Stimulated activated CD4-positive, alpha-beta T cell treated with anti-CD3 and anti-CD28 coated beads, Interleukin-15, amount 100 ng/mL, for 24 hours (primary cell): Measurements from ENCODE around the gene LOC101059915.
A peak's percentile ranks its signal among the peaks of the same experiment; 100 is the strongest.
"Not testable (repeated sequence)": the region's sequence is repeated elsewhere in the genome, so short reads cannot be mapped to it uniquely, and the experiment has no call there.

Experiments
- DNase-seq: peaks from one replicate; pipeline ENCODE4 v3.0.0-alpha.2; 2020

The LOC101059915 gene

DNA sequence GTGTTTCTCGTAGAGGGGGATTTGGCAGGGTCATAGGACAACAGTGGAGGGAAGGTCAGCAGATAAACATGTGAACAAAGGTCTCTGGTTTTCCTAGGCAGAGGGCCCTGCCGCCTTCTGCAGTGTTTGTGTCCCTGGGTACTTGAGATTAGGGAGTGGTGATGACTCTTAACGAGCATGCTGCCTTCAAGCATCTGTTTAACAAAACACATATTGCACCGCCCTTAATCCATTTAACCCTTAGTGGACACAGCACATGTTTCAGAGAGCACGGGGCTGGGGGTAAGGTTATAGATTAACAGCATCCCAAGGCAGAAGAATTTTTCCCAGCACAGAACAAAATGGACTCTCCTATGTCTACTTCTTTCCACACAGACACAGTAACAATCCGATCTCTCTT lies 22.9 kb upstream of the LOC101059915 start:
- DNase-seq = not testable (repeated sequence)

DNA sequence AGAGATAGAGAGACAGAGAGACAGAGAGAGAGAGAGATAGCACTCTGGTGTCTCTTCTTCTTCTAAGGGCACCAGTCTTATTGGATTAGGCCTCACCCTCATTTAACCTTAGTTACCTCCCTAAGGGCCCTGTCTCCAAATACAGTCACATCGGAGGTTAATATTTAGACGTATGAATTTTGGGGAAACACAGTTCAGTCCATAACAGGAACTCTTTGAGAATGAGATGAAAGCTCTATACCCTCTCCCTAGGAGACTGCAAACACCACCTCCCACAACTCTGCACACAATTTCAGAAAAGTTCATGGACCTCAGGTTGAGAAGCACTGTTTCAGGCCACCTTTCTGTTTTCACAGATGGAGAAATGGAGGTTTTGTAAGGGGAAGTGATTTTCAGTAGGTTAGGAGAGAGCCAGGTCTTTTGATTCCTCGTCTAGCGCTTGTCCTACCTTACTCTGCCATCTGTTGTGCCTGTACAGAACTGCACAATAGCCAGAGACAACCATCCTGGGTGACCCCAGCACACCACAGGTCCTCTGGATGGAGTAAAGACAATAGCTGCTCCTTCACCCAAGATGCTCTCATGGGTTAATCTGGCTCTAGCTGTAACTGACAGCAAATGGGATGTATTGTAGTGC lies 16.9 kb upstream of the LOC101059915 start:
- peak; percentile 28 for DNase-seq

DNA sequence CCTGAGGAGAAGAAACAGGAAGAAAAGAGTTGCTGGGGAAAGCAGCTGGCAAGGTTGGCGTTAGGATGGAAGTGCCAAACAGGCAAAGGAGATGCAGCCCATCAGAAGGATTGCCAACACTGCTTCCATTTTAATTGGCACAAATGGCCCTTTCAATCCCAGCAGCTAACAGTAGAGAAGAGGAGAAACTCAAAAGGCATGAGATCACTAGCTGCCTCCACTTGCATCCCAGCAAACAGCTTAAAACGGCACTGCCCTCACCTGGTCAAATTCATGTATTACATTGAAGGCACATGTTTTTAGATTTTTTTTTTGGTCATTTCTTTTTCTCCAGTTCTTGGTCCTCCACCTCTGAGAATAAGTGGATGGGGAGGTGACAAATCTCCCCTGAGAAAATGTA lies 14.9 kb upstream of the LOC101059915 start:
- peak; percentile 68 for DNase-seq

DNA sequence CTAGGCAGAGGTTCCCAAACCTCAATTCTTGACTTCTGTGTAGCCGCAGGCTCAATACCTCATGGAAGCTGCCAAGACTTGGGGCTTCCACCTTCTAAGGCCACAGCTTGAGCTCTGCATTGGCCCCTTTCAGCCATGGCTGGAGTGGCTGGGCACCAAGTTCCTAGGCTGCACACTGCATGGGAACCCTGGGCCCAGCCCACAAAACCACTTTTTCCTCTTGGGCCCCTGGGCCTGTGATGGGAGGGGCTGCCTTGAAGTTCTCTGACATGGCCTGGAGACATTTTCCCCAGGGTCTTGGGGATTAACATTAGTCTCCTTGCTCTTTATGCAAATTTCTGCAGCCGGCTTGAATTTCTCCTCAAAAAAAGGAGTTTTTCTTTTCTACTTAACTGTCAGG lies 14.0 kb upstream of the LOC101059915 start:
- no peak for DNase-seq

DNA sequence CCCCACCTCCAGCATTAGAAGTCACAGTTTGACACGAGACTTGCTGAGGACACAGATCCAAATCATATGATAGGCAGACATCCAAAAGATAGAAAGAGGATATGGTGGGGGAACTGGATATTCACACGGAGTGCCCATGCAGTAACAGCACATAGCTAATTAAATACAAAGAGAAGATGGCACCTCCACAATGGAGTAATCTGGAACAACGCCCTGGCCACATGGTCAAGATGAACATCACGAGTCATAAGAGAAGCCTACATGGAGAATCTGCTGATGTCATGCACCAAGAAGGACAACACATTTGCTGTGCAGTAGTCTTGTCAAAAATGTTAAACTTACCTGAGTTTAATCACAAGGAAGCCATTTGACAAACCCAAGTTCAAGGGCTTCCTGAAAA lies 10.1 kb upstream of the LOC101059915 start:
- DNase-seq = no peak

DNA sequence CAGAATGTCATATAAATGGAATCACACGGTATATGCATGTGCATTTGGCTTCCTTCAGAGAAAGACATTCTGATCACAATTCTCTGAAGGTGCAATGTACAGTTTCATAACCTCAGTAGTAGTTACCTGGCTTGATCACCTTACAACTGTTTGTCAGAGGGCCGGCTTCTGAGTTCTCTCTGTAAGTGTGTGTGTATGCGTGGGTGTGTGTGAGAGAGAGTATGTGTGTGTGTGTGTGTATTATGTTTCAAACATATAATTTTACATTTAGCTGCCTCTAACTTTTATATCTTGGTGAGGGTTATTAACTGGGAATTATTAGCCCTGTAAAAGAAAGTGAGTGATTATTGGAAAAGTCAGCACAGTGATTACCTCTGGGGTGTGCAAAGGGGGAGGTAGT lies 8.0 kb upstream of the LOC101059915 start:
- no peak for DNase-seq

DNA sequence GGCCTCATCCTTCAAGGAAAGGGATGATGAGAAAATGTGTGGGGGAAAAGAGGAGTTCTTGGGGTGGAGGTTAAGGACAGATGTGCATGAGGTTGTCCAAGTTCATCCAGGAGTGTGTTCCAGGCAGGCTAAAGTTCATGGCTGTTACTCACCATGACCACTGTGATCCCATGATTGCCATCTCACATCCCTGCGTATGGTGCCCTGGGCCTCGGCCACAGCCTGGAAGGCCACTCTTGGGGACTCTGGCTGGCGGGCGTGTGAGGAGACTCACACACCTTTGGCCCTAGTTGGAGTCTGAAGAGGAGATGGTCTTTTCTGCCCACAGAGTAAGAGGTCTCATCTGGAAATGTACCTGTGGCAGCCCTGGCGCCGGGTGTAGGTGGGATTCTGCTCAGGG lies 7.4 kb upstream of the LOC101059915 start:
- DNase-seq = no peak

DNA sequence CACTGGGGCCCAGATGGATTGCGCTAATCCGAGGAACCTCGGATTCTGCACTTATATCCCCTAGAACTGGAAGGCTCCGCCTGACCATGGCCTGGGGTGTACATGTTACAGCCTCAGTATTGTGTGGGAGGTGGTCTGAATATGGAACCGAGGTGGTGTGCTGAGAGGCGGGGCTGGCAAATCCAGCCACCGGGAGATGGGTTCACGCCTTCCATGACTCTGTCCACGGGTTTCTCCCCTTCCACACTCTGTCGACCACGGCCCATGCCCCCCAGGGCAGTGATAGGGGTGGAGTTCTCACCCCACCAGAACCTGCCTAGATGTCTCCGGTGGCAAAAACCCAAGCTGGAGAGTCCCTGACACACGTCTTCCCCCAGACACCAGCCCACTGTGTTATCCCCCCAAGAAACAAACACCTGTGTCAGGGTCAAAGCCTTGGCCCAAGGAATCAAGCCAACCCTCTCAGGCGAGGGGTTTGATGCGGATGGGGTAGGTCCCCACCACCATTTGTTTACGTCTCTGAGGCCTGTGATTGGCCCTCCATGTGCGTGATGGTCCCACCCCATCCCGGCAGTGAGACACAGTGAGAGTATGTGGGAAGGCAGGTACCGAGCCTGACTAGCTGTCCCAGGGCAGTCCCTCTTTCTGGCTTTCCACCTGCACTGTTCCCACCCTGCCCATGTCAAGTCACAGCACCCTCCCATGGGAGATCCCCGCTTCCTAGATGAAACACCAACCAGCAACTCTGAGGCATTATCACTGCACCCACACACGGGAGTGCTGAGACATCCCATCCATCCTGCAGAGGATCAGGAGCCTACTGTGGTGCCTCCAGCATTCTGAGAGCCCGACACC lies 6.6 kb upstream of the LOC101059915 start:
- DNase-seq = no peak

DNA sequence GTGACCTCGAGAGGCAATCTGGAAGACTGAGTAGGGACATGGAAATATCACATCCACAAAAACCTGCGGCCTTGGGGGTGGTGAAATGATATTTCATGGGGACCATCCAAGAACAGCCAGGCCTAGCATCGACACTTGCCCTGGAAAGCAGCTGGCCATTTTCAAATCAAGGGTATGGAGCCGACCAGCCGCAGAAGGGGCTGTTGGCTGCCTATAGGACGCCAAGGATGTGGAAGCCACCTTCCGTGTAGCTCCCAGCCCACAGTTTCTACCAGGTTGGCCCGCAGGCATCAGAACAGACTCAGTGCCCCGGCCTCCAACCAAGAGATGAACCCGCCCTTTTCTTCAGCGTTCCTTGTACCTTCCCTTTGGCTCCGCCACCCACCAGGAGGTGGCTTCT lies 5.4 kb upstream of the LOC101059915 start:
- DNase-seq = no peak

DNA sequence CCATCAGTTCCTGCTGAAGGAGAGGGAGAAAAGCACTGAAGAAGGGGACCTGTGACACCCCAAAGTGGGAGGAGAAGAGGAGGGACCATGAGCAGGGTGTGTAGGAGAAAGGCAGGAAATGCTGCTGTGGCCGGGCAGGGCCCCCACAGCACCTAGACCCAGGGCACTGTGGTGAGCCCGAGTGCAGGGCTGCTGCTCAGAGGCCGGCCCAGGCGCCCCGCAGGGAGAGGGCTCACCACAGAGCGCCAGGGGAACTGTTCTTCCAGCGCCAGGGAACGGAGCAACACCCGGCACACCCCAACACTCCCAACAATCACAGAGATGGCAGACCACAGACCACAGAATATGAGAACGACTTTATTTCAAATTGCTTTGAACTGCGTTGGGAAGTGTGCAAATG lies 4.7 kb upstream of the LOC101059915 start:
- not testable (repeated sequence) for DNase-seq

DNA sequence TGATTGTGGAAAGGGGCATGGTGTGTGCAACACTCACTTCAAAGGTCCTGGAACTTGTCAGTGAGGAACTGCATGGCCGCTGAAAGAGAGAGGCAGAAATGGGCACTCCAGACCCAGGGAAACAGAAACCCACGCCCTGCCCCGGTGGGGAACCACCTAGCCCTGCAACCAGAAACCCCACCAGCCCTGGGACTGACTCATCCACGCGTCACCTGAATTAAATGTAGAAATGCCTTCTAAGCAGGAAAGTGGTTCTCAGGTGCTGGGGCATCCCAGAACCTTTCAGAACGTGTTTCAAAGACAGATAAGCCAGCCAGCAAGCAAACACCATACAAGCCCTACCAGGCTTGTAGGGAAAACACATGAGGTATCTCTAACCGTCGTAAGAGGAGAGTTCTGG lies 4.1 kb upstream of the LOC101059915 start:
- peak; percentile 76 for DNase-seq

DNA sequence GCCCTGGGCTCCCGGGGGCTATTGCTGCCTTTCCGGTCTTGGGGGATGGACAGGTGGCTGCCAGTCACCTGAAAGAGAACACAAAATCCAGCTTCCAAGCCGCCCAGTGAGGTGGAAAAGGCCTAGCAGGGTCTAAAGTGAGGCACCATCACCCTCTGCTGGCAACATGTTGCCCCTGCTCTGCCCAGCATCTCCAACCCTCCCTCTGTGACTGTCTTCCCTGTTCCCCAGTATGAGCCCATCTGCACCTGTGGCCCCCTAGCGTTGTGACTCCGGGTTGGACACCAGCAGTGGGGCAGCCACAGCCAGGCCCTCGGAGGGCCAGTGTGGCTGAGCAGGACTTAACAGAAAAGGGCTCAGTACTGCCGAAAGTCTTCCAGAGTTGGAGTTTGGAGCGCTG lies 3.1 kb upstream of the LOC101059915 start:
- DNase-seq = peak; percentile 30

DNA sequence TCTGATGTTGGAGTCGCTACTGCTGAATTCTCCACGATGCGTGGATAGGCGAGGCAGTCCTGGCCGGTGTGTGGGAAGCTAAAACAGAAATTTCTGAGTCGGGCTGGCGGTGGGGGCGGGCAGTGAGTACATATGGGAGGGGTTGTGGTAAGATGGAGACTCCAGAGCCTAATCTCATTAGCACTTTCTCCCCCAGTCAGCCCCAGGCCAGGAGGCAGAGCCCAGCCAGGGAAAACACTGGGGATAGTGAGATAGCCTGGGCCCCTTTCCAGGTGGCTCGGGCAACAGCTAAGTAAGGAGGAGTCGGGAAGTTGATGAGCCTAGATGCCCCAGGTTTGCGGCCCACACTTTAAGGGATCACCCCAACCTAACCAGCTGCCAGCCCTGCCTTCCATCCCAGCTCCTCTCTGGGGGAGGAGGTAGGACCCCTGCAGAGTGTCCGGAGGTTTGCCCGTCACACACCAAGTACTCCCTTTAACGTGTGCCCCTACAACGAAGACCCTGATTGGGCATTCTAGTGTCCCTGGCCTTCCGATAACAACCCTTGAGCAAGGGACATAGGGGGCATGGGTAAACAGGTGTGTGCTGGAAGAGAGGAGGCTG lies 2.4 kb upstream of the LOC101059915 start:
- no peak for DNase-seq

DNA sequence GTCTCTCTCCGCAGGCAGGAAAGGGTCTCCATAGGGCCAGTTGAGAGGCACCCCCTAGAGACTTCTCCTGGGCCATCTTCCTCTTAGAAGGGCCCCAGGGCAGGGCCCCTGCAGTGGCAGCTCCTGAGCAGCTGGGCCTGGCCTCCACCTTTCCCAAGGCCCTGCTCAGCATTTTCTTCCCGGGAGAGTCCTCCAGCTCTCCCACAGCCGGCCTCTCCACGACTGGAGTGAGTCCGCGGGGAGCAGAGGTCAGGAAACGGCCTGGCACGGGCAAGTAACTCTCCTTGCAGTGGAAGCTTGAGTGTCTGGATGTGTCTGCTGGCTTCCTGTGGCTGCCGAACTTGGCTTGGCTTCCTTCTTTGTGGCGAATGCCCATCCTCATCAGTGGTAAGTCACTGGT lies 1.6 kb upstream of the LOC101059915 start:
- no peak for DNase-seq

DNA sequence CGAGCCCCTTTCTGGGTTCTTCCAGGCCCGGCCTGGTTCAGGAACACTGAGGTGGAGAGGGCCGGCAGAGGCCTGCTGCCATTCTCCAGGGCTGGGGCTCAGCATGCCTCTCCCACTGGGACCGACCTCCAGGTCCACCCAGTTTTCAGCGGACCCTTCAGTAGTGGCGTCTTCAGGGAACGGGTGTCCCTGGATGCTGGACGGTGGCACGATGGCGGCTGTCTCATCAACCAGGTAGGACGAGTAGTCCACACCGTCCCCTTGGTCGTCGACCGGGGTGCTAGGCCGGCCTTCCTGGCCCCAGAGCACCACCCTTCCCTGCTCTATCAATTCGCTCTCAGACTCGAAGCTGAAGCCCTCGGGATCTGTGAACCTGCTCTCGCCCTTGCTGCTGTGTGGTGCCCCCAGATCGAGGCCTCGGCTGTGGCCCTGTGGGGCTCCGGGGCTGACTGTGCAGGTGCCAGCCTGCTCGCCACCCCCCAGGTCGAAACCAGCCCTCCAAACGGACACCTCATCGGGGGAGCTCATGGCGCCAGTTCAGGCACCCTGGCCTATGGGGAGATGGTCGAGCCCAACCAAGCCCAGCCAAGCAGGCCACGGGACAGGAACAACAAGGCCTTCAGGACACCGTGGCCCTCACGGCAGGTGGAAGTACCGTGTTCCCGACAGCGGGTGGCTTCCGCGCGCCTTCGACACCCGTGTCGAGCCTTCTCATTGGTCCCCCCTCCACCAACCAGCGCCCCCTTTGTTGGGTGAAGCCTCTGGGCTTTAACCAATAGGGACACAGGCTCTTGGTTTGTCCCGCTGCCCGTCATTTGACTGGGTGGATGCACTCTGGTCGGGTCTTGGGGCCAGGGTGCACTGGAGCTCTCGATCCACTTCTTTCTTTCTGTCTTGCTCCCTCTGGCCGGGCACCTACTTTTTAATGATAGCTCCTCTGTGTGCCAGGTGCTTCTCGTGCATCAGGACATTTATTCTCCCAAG lies 814 bp upstream of the LOC101059915 start:
- no peak for DNase-seq

DNA sequence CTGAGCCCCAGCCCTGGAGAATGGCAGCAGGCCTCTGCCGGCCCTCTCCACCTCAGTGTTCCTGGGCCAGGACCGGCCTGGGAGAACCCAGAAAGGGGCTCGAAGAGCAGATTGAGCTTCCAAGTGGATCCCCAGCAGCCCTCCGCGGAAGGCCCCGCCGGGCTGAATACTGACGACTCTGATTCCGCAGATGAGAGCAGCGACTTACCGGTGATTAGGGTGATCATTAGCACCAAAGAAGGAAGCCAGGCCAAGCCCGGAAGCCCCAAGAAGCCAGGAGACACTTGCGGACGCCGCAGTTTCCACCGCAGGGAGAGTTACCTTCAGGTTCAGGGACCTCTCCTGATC lies 876 bp downstream of the LOC101059915 start:
- DNase-seq = no peak

DNA sequence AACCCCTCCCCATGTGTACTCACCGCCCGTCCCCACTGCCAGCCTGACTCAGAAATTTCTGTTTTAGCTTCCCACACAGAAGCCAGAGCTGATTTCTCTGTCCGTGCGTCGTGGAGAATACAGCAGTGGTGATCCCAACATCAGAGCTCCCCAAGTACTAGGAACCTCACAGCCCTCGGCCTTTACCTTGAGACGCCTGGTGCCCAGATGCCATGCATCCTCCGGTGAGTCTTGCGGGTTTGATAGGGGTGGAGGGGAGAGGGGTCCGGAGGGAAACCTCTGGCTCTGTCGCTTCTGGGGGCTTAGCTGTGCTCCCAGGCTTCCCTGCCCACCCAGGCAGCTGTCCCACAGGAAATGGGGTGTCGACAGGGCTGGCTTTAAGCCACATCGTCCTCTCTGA lies 2.1 kb downstream of the LOC101059915 start:
- DNase-seq = no peak

DNA sequence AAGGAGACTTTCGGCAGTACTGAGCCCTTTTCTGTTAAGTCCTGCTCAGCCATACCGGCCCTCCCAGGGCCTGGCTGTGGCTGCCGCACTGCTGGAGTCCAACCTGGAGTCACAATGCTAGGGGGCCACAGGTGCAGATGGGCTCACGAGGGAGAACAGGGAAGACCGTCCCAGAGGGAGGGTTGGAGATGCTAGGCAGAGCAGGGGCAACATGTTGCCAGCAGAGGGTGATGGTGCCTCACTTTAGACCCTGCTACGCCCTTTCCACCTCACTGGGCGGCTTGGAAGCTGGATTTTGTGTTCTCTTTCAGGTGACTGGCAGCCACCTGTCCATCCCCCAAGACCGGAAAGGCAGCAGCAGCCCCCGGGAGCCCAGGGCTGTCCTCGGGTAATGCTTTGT lies 2.6 kb downstream of the LOC101059915 start:
- DNase-seq = peak; percentile 46

DNA sequence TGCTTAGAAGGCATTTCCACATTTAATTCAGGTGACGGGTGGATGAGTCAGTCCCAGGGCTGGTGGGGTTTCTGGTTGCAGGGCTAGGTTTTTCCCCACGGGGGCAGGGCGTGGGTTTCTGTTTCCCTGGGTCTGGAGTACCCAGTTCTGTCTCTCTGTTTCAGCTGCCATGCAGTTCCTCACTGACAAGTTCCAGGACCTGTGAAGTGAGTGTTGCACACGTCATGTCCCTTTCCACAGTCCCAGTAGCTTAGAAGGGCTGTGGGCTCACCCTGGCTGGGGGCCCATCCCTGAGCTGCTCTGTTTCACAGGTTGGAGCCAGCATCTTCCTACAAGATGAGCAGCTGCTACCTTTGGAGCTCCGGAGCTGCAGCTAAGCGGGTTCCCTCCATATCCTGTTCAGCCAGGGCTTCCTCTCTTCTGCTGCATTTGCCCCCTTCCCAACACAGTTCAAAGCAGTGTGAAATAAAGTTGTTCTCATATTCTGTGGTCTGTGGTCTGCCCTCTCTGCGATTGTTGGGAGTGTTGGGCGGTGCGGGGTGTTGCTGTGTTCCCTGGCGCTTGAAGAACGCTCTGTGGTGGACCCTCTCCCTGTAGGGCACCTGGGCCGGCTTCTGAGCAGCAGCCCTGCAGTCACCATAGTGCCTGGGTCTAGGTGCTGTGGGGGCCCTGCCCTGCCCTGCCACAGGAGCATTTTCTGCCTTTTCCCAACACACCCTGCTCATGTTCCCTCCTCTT lies 3.9 kb downstream of the LOC101059915 start:
- peak; percentile 81 for DNase-seq

DNA sequence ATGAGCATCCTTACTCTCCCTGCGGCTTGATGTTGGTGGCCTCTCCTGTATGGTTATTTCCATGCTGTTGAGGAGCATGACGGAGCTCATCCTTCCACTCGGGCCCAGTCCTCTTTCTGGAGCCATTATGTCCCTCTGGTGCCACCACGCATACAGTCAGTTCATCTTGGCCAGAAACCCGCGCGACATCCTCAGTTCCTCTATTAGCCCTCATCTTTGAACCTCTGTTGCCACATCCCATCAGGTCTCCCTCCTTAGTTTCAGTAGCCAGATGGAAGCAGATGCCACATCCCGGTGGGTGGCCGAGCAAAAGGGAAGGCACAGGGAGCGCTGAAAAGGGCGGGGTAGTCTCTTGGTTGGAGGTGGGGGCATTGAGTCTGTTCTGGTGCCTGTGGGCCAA lies 4.6 kb downstream of the LOC101059915 start:
- DNase-seq = no peak

DNA sequence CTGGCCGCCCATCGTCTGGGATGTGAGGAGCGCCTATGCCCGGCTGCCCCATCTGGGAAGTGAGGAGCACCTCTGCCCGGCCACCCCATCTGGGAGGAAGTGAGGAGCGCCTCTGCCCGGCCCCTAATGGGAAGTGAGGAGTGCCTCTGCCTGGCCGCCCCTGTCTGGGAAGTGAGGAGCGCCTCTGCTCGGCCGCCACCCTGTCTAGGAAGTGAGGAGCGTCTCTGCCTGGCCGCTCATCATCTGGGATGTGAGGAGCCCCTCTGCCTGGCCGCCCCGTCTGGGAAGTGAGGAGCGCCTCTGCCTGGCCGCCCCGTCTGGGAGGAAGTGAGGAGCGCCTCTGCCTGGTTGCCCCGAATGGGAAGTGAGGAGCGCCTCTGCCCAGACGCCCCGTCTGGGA lies 8.3 kb downstream of the LOC101059915 start:
- DNase-seq = not testable (repeated sequence)
